Measurements from ENCODE around the gene ACAD9.

DNA sequence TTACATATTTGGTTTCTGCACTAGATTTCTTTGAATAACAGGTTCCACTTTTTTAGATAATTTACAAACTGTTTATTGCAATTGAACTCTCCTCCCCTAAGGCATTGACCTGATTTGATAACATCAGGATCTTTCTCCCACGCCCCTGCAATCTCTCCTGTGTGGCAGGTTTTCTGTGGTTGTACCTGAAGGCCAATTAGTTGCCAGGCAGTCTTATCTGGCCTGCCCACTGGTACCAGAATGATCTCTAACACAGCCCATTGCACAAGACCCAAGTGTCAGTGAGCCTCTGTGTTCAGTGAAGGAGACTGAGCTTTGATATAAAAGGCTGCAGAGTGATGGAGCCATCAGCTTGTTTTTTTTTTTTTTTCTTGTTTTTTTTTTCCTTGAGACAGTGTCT lies 3.3 kb downstream of the ACAD9 start:
- TF ChIP-seq CTCF (IDR thresholded peaks at IDR 0.05) (no peak), POLR2A (IDR thresholded peaks at IDR 0.05) (no peak)
